ENCODE measurements around the gene TSPAN16. TPM values are rescaled to one million over a fixed set of nuclear protein-coding genes. Genes with fewer than 3 reads are reported as not detected.
"Not testable (repeated sequence)": the region's sequence is repeated elsewhere in the genome, so short reads cannot be mapped to it uniquely, and the experiment has no call there.

Gene TSPAN16
- total RNA-seq, 1 donor from 2014 or later: not detected

- peaks cover 3% of the 10 kb centered on the region for H3K9me3 Mint-ChIP-seq (ENCODE audit: low read depth)
- no peak for DNase-seq (ENCODE audit: low spot score, unreplicated experiment)
- H3K36me3 Mint-ChIP-seq (ENCODE audit: insufficient read depth): no peaks in the 10 kb centered on the region
- no peak overlapping the region for H3K4me3 Mint-ChIP-seq (ENCODE audit: low read depth)
- H3K27ac Mint-ChIP-seq: no peak overlapping the region
- peaks cover 13% of the 10 kb centered on the region for H3K4me1 Mint-ChIP-seq (ENCODE audit: low read depth)
- no peaks in the 10 kb centered on the region for H3K27me3 Mint-ChIP-seq
- TF ChIP-seq CTCF (IDR thresholded peaks at IDR 0.05; ENCODE audit: unreplicated experiment): no peak
Measured at GRCh38 chr19:11349171-11349570, 53.2 kb downstream of the TSPAN16 start.

- H3K27ac Mint-ChIP-seq; DNase-seq (ENCODE audit: low spot score, unreplicated experiment); H3K4me1 Mint-ChIP-seq (ENCODE audit: low read depth); H3K9me3 Mint-ChIP-seq (ENCODE audit: low read depth); H3K4me3 Mint-ChIP-seq (ENCODE audit: low read depth); H3K36me3 Mint-ChIP-seq (ENCODE audit: insufficient read depth): not testable (repeated sequence)
- peaks cover 31% of the 10 kb centered on the region for H3K27me3 Mint-ChIP-seq
Measured at GRCh38 chr19:11354102-11354501, 58.1 kb downstream of the TSPAN16 start.

- TF ChIP-seq CTCF (IDR thresholded peaks at IDR 0.05; ENCODE audit: unreplicated experiment): no peak
Measured at GRCh38 chr19:11355160-11356073, 59.5 kb downstream of the TSPAN16 start, which contains the start of gene PLPPR2. Gene PLPPR2 (plus strand): TSS chr19:11355432. CDS start chr19:11357674, 2,242 bp downstream.

GRCh38 chr19:11356074-11356397, 60.1 kb downstream of the TSPAN16 start:
- Mint-ChIP-seq H3K27me3 (peaks cover 47% of the 10 kb centered on the region), H3K4me3 (ENCODE audit: low read depth) (peak overlapping the region; percentile 64), H3K36me3 (ENCODE audit: insufficient read depth) (no peaks in the 10 kb centered on the region), H3K9me3 (ENCODE audit: low read depth) (no peaks in the 10 kb centered on the region), H3K27ac (peak overlapping the region; percentile 18), H3K4me1 (ENCODE audit: low read depth) (peaks cover 7% of the 10 kb centered on the region)
- DNase-seq (ENCODE audit: low spot score, unreplicated experiment): no peak
- TF ChIP-seq CTCF (IDR thresholded peaks at IDR 0.05; ENCODE audit: unreplicated experiment): no peak

More at GRCh38 chr19:11355160-11356073, 59.5 kb downstream of the TSPAN16 start, which contains the start of gene PLPPR2:
- Mint-ChIP-seq H3K27me3 (peaks cover 41% of the 10 kb centered on the region), H3K4me3 (ENCODE audit: low read depth) (peak within 1 kb of the TSS; percentile 64), H3K36me3 (ENCODE audit: insufficient read depth) (no peaks in the 10 kb centered on the region), H3K4me1 (ENCODE audit: low read depth) (peaks cover 7% of the 10 kb centered on the region), H3K9me3 (ENCODE audit: low read depth) (no peaks in the 10 kb centered on the region), H3K27ac (peak within 1 kb of the TSS; percentile 45)
- peak; percentile 77 for DNase-seq (ENCODE audit: low spot score, unreplicated experiment)

- no peak for DNase-seq (ENCODE audit: low spot score, unreplicated experiment)
- TF ChIP-seq CTCF (IDR thresholded peaks at IDR 0.05; ENCODE audit: unreplicated experiment): no peak
- Mint-ChIP-seq H3K27me3 (peaks cover 56% of the 10 kb centered on the region), H3K4me1 (ENCODE audit: low read depth) (peaks cover 9% of the 10 kb centered on the region), H3K36me3 (ENCODE audit: insufficient read depth) (no peaks in the 10 kb centered on the region), H3K4me3 (ENCODE audit: low read depth) (peak overlapping the region; percentile 64), H3K9me3 (ENCODE audit: low read depth) (no peaks in the 10 kb centered on the region), H3K27ac (peak overlapping the region; percentile 45)
Measured at GRCh38 chr19:11356676-11357550, 61.0 kb downstream of the TSPAN16 start.
